Spleen (tissue), 11 donors: ENCODE measurements around the gene ACTA1. TPM values are rescaled to one million over a fixed set of nuclear protein-coding genes. Genes with fewer than 3 reads are reported as not detected.
"Not testable (repeated sequence)": the region's sequence is repeated elsewhere in the genome, so short reads cannot be mapped to it uniquely, and the experiment has no call there.

Source experiments
- DNase-seq: peaks from one replicate; pipeline ENCODE4 v3.0.0-alpha.2; 2020
- H3K27ac ChIP-seq, 8 donors: fragments of 200-600 bp; sonication (generic) in 7 of 8; 1 replicate in 4 of 8; 2 replicates in 4 of 8; pipeline versions ENCODE4 v1.5.0 to v1.8.0; 2016 to 2021; ENCODE audit warnings: inconsistent platforms in 4 of 8, mild to moderate bottlenecking in 4 of 8, moderate library complexity in 1 of 8
- H3K27me3 ChIP-seq, 7 donors: fragments of 200-600 bp; sonication (generic) in 6 of 7; replicated peaks in 1 of 7; 1 replicate in 4 of 7; 2 replicates in 3 of 7; pipeline versions ENCODE4 v1.5.0 to v1.8.0; 2016 to 2021; ENCODE audit warnings: inconsistent platforms in 3 of 7, mild to moderate bottlenecking in 1 of 7
- H3K36me3 ChIP-seq, 6 donors: fragments of 200-600 bp; sonication (generic) in 5 of 6; 1 replicate in 4 of 6; 2 replicates in 2 of 6; pipeline versions ENCODE4 v1.5.0 to v1.8.0; 2016 to 2021; ENCODE audit warnings: inconsistent platforms in 2 of 6
- H3K4me1 ChIP-seq, 6 donors: fragments of 200-600 bp; sonication (generic) in 5 of 6; 1 replicate in 3 of 6; 2 replicates in 3 of 6; pipeline versions ENCODE4 v1.5.0 to v1.8.0; 2016 to 2021; ENCODE audit warnings: inconsistent platforms in 3 of 6
- H3K4me3 ChIP-seq, 8 donors: fragments of 200-600 bp; sonication (generic) in 7 of 8; 1 replicate in 4 of 8; 2 replicates in 4 of 8; pipeline versions ENCODE4 v1.5.0 to v1.8.0; 2016 to 2021; ENCODE audit warnings: inconsistent platforms in 4 of 8, mild to moderate bottlenecking in 4 of 8, moderate library complexity in 2 of 8
- H3K9me3 ChIP-seq, 8 donors: fragments of 200-600 bp; sonication (generic) in 7 of 8; 1 replicate in 4 of 8; 2 replicates in 4 of 8; pipeline versions ENCODE4 v1.5.0 to v1.8.0; 2016 to 2021; ENCODE audit warnings: inconsistent platforms in 4 of 8
- POLR2A ChIP-seq, 3 donors: fragments of 450-650 bp; IDR thresholded peaks; one replicate each; pipeline ENCODE4 v1.5.1; 2017; ENCODE audit warnings: antibody characterized with exemption in 3 of 3, mild to moderate bottlenecking in 1 of 3
- POLR2AphosphoS5 ChIP-seq, 3 donors: sonication (generic); formaldehyde crosslinking; IDR thresholded peaks; one replicate each; pipeline ENCODE4 v1.5.1; 2017; ENCODE audit warnings: antibody characterized with exemption in 3 of 3
- WGBS, 5 donors: extraction: QIAGEN DNeasy Blood & Tissue Kit in 3 of 5; methylation state at CpG; one replicate each; pipeline versions ENCODE4 v1.1.5 to v1.1.7; 2013 to 2018; 5-methylcytosine and 5-hydroxymethylcytosine counted together
- intact Hi-C: fragments of 100-400 bp; cut with DNase I; formaldehyde crosslinking; loops from one replicate; pipeline ENCODE4 v1.15.0; 2023; ENCODE audit warnings: low total_unique reads
- polyA plus RNA-seq, 3 donors: library from polyadenylated mRNA; stranded (reverse); fragments of 200-250 nt; gene quantifications; one replicate each; pipeline ENCODE4 v1.2.1, GENCODE V29; 2013
- total RNA-seq, 7 donors: library from RNA; depleted of rRNA in 3 of 7; stranded (reverse); fragments of >200 nt in 3 of 7; fragmentation: NEBNext Ultra II Directional in 4 of 7; extraction: Animal tissue kit (Norgen Biotek cat#: 25700) in 4 of 7; gene quantifications; one replicate each; pipeline versions ENCODE4 v1.1.0 to v1.2.1, GENCODE V29; 2016 to 2021
- TF ChIP-seq, protein P1 (sequence below), 11 experiments: fragments of 200-600 bp in 7 of 11; fragments of 450-650 bp in 4 of 11; sonication (generic) in 4 of 11; IDR thresholded peaks in 8 of 11; conservative IDR thresholded peaks in 3 of 11; 1 replicate in 7 of 11; 2 replicates in 4 of 11; pipeline versions ENCODE4 v1.4.0 to v1.8.0; 2016 to 2021; ENCODE audit warnings: antibody characterized with exemption in 11 of 11, inconsistent platforms in 4 of 11, mild to moderate bottlenecking in 1 of 11
- donor health status: healthy with polysubstance abuse.
- donor health status: DM: no; HTN: no; CAD: no; lungs with moderate emphysema.
- donor health status: DM: no; HTN: no; CAD: no.
- donor health status: Bipolar disorder and iron deficiency.
- donor health status: healthy.
- donor health status: DM: no; HTN: no; CAD: no.
- donor health status: DM: yes; HTN: yes; CAD: no.

The ACTA1 gene
- total and polyA plus RNA-seq, 10 donors = 0.61 to 5.0 (median 0.81) TPM; not detected in 6

DNA sequence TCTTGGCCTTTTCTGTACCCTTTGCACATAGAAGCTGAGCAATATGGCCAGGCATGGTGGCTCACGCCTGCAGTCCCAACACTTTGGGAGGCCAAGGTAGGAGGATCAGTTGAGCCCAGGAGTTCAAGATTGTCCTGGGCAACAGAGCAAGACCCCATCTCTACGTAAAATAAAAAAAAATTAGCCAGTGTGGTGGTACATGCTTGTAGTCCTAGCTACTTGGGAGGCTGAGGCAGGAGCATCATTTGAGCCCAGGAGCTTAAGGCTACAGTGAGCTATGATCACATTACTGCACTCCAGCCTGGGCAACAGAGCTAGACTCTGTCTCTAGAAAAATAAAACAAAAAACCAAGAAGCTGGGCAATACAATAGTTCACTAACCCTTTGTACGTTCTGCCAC lies 6.3 kb downstream of the ACTA1 start:
- H3K27me3 ChIP-seq = peaks cover 0 to 94% (median 53%) of the 10 kb centered on the region in 7 donors
- no peak for DNase-seq
- intact Hi-C loops = no loop called here
- H3K36me3 ChIP-seq = no peaks in the 10 kb centered on the region
- H3K9me3 ChIP-seq = peaks cover 0 to 20% (median 17%) of the 10 kb centered on the region in 8 donors
- H3K4me3 ChIP-seq = no peak overlapping the region
- H3K4me1 ChIP-seq = peaks cover 11 to 22% (median 19%) of the 10 kb centered on the region in 6 donors
- no peak overlapping the region for H3K27ac ChIP-seq
- WGBS, 5 donors = 80 to 87% (median 83%) methylated on average over 3 of the region's 3 CpGs
- TF ChIP-seq POLR2A (IDR thresholded peaks at IDR 0.05) = no peak

DNA sequence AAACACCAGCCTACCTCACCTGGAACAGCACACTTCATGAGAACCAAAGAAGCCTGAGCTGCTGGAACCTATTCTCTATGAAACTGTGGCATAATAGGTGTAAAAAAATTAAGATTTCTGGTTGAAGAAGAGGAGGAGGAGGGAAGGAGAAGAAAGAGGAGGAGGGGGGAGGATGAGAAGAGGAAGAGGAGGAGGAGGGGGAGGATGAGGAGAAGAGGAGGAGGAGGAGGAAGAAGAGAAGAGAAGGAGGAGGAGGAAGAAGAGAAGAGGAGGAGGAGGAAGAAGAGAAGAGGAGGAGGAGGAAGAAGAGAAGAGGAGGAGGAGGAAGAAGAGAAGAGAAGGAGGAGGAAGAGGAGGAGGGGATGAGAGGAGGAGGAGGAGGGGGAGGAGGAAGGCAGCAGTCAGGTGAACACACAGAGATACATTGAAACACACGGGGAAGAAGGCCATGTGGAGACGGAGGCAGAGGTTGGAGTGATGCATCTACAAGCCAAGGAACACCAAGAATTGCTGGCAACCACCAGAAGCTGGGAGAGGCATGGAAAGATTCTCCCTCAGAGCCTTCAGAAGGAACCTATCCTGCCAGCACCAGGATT lies 8.2 kb downstream of the ACTA1 start:
- intact Hi-C loops = no loop called here
- TF ChIP-seq, protein P1, sequence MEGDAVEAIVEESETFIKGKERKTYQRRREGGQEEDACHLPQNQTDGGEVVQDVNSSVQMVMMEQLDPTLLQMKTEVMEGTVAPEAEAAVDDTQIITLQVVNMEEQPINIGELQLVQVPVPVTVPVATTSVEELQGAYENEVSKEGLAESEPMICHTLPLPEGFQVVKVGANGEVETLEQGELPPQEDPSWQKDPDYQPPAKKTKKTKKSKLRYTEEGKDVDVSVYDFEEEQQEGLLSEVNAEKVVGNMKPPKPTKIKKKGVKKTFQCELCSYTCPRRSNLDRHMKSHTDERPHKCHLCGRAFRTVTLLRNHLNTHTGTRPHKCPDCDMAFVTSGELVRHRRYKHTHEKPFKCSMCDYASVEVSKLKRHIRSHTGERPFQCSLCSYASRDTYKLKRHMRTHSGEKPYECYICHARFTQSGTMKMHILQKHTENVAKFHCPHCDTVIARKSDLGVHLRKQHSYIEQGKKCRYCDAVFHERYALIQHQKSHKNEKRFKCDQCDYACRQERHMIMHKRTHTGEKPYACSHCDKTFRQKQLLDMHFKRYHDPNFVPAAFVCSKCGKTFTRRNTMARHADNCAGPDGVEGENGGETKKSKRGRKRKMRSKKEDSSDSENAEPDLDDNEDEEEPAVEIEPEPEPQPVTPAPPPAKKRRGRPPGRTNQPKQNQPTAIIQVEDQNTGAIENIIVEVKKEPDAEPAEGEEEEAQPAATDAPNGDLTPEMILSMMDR (IDR thresholded peaks at IDR 0.05 in 8 of 11, conservative IDR thresholded peaks at IDR 0.05 in 3 of 11) = no peak
- TF ChIP-seq POLR2AphosphoS5 (IDR thresholded peaks at IDR 0.05) (no peak), POLR2A (IDR thresholded peaks at IDR 0.05) (no peak)
- Histone ChIP-seq H3K27ac (no peak overlapping the region), H3K9me3 (peaks cover 0 to 20% (median 17%) of the 10 kb centered on the region in 8 donors), H3K36me3 (no peaks in the 10 kb centered on the region), H3K4me3 (no peak overlapping the region), H3K27me3 (peaks cover 0 to 81% (median 37%) of the 10 kb centered on the region in 7 donors), H3K4me1 (peaks cover 0 to 3% (median 1%) of the 10 kb centered on the region in 6 donors)
- DNase-seq = no peak
- 68 to 87% (median 74%) methylated on average over 2 of the region's 2 CpGs for WGBS, 5 donors

DNA sequence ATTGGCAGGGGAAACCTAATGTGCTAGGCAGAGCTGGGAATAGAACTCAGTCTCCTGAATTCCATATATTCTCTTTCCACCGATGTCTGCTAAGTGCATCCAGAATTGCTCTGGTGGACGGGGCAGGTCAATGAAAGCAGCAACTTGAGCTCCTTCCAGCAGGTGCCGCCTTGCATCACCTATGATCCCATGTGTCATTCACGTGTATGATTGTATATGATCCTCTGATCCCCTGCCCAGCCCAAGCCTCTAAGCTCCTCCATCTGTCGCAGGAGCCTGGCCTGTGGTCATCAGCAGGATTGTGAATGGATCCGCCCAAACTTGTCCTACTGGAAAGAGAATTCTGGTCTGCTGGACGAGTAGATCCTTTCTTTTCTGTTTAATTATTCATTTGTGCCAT lies 13.1 kb downstream of the ACTA1 start:
- 76 to 82% (median 78%) methylated on average over 7 of the region's 7 CpGs for WGBS, 5 donors
- TF ChIP-seq POLR2A (IDR thresholded peaks at IDR 0.05) (no peak), POLR2AphosphoS5 (IDR thresholded peaks at IDR 0.05) (no peak)
- TF ChIP-seq, protein P1 (IDR thresholded peaks at IDR 0.05 in 8 of 11, conservative IDR thresholded peaks at IDR 0.05 in 3 of 11) = no peak
- no peaks in the 10 kb centered on the region for H3K4me1 ChIP-seq
- DNase-seq = no peak
- peaks cover 0 to 20% (median 17%) of the 10 kb centered on the region in 8 donors for H3K9me3 ChIP-seq
- no peak overlapping the region for H3K4me3 ChIP-seq
- peaks cover 0 to 45% (median 0%) of the 10 kb centered on the region in 7 donors for H3K27me3 ChIP-seq
- no peak overlapping the region for H3K27ac ChIP-seq
- intact Hi-C loops = no loop called here
- H3K36me3 ChIP-seq = no peaks in the 10 kb centered on the region

DNA sequence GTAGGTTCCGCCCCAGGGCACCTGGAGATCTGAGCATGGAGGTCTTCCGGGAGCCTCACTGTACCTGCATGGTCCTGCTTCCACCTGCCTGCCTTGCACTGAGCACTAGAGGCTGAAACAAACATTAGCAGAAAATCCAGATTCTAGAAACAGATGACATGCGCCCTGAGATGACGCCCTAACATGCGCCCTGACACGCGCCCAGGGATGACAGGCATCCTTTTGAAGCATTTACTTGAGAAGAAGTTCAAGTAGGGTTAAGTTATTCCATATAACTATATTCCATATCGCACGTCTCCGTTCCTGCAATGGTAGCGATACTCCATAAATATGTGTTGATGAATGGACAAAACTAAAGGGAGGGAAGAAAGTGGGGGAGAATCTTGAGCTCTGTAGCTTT lies 13.7 kb downstream of the ACTA1 start:
- peaks cover 0 to 20% (median 17%) of the 10 kb centered on the region in 8 donors for H3K9me3 ChIP-seq
- no peaks in the 10 kb centered on the region for H3K4me1 ChIP-seq
- H3K4me3 ChIP-seq = no peak overlapping the region
- peaks cover 0 to 43% (median 0%) of the 10 kb centered on the region in 7 donors for H3K27me3 ChIP-seq
- TF ChIP-seq POLR2A (IDR thresholded peaks at IDR 0.05) (no peak), POLR2AphosphoS5 (IDR thresholded peaks at IDR 0.05) (no peak)
- TF ChIP-seq, protein P1 (IDR thresholded peaks at IDR 0.05 in 8 of 11, conservative IDR thresholded peaks at IDR 0.05 in 3 of 11) = no peak
- no peak for DNase-seq
- no peak overlapping the region for H3K27ac ChIP-seq
- H3K36me3 ChIP-seq = no peaks in the 10 kb centered on the region
- 91 to 94% (median 93%) methylated on average over 10 to 11 of the region's 11 CpGs for WGBS, 5 donors
- intact Hi-C loops = no loop called here

DNA sequence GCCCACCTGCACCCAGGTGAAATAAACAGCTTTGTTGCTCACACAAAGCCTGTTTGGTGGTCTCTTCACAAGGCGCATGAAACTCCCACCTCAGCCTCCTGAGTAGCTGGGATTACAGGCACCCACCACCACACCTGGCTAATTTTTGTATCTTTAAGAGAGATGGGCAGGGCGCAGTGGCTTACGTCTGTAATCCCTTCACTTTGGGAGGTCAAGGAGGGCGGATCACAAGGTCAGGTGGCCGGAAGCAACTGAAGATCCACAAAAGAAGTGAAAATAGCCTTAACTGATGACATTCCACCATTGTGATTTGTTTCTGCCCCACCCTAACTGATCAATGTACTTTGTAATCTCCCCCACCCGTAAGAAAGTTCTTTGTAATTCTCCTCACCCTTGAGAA lies 15.3 kb downstream of the ACTA1 start:
- H3K36me3 ChIP-seq, intact Hi-C loops: not testable (repeated sequence)
- 71 to 87% (median 81%) methylated on average over 6 of the region's 6 CpGs for WGBS, 5 donors

DNA sequence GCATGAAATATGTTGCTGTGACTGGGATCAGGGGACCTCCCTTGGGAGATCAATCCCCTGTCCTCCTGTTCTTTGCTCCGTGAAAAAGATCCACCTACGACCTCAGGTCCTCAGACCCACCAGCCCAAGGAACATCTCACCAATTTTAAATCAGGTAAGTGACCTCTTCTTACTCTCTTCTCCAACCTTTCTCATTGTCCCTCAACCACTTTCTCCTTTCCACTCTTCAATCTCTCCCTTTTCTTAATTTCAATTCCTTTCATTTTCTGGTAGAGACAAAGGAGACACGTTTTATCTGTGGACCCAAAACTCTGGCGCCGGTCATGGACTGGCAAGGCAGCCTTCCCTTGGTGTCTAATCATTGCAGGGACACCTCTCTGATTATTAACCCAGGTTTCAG lies 21.1 kb downstream of the ACTA1 start:
- H3K4me3 ChIP-seq, H3K27ac ChIP-seq: not testable (repeated sequence)
- WGBS, 5 donors = 80 to 95% (median 84%) methylated on average over 5 of the region's 5 CpGs

More for the DNA sequence above, 15.3 kb downstream of the ACTA1 start:
- not testable (repeated sequence) for H3K4me3 ChIP-seq, H3K27ac ChIP-seq, DNase-seq, H3K4me1 ChIP-seq, H3K9me3 ChIP-seq
- H3K27me3 ChIP-seq = peaks cover 0 to 28% (median 0%) of the 10 kb centered on the region in 7 donors

More for the DNA sequence above, 21.1 kb downstream of the ACTA1 start:
- H3K36me3 ChIP-seq, H3K9me3 ChIP-seq, DNase-seq, intact Hi-C loops: not testable (repeated sequence)
- Histone ChIP-seq H3K4me1 (peaks cover 0 to 18% (median 10%) of the 10 kb centered on the region in 6 donors), H3K27me3 (peaks cover 0 to 50% (median 31%) of the 10 kb centered on the region in 7 donors)
